Neural cell (in vitro differentiated cells): Measurements from ENCODE around the gene OR10W1. TPM values are rescaled to one million over a fixed set of nuclear protein-coding genes. Genes with fewer than 3 reads are reported as not detected.
A peak's percentile ranks its signal among the peaks of the same experiment; 100 is the strongest.

Experiments used
- H2AFZ ChIP-seq: fragments of 200-600, 300-800 bp; sonication (generic), shearing (Covaris generic); 2 replicates; pipeline ENCODE4 v1.6.0; 2014; ENCODE audit warnings: low read depth, mild to moderate bottlenecking, antibody characterized with exemption, low read length, moderate library complexity
- H3F3A ChIP-seq: fragments of 200-600 bp; shearing (Covaris generic); 2 replicates; pipeline ENCODE4 v1.6.1; 2016; ENCODE audit warnings: mild to moderate bottlenecking, moderate library complexity, mixed read lengths, antibody characterized with exemption, low read length; ENCODE audit not compliant: insufficient read depth, poor library complexity, severe bottlenecking
- H3K27ac ChIP-seq: fragments of 200-600, 300-800 bp; sonication (generic), shearing (Covaris generic); 2 replicates; pipeline ENCODE4 v1.5.1; 2014; ENCODE audit warnings: mild to moderate bottlenecking, low read length, moderate library complexity
- H3K27me3 ChIP-seq: fragments of 300-800, 200-600 bp; sonication (generic), shearing (Covaris generic); 2 replicates; pipeline ENCODE4 v1.6.0; 2014; ENCODE audit warnings: mild to moderate bottlenecking, low read depth, low read length, moderate library complexity; ENCODE audit not compliant: insufficient read depth
- H3K36me3 ChIP-seq: fragments of 300-800, 200-600 bp; sonication (generic), shearing (Covaris generic); 2 replicates; pipeline ENCODE4 v1.5.1; 2014; ENCODE audit warnings: mild to moderate bottlenecking, antibody characterized with exemption, low read length, moderate library complexity; ENCODE audit not compliant: insufficient read depth
- H3K4me2 ChIP-seq: fragments of 300-800, 200-600 bp; sonication (generic), shearing (Covaris generic); 2 replicates; pipeline ENCODE4 v1.6.0; 2014; ENCODE audit warnings: mild to moderate bottlenecking, low read length
- H3K4me3 ChIP-seq: fragments of 300-800, 200-600 bp; sonication (generic), shearing (Covaris generic); 2 replicates; pipeline ENCODE4 v1.5.1; 2014; ENCODE audit warnings: mild to moderate bottlenecking, low read length, moderate library complexity
- H3K79me2 ChIP-seq: fragments of 200-600 bp; shearing (Covaris generic); replicated peaks from 2 replicates; pipeline ENCODE4 v1.6.0; 2014; ENCODE audit warnings: mild to moderate bottlenecking, low read length, moderate library complexity; ENCODE audit not compliant: insufficient read depth
- H3K9ac ChIP-seq: fragments of 300-800, 200-600 bp; sonication (generic), shearing (Covaris generic); 2 replicates; pipeline ENCODE4 v1.6.1; 2016; ENCODE audit warnings: mild to moderate bottlenecking, low read length, mixed read lengths
- H3K9me2 ChIP-seq: fragments of 200-600 bp; shearing (Covaris generic); 2 replicates; pipeline ENCODE4 v1.6.1; 2016; ENCODE audit warnings: mild to moderate bottlenecking, low read length, mixed read lengths; ENCODE audit not compliant: insufficient read depth
- H3K9me3 ChIP-seq: fragments of 200-600, 300-800 bp; sonication (generic), shearing (Covaris generic); 2 replicates; pipeline ENCODE4 v1.6.1; 2016; ENCODE audit warnings: mild to moderate bottlenecking, mixed run types, low read length, moderate library complexity, mixed read lengths
- H4K20me1 ChIP-seq: fragments of 200-600 bp; shearing (Covaris generic); 2 replicates; pipeline ENCODE4 v1.6.1; 2016; ENCODE audit warnings: mild to moderate bottlenecking, mixed run types; ENCODE audit not compliant: insufficient read depth
- CTCF ChIP-seq: fragments of 450-650 bp; IDR thresholded peaks from 2 replicates; pipeline ENCODE4 v1.5.1; 2014; ENCODE audit warnings: antibody characterized with exemption, mild to moderate bottlenecking, moderate library complexity; ENCODE audit not compliant: poor library complexity, severe bottlenecking
- EP300 ChIP-seq: fragments of 450-650 bp; conservative IDR thresholded peaks from 2 replicates; pipeline ENCODE4 v1.6.1; 2014; ENCODE audit warnings: antibody characterized with exemption, mild to moderate bottlenecking, moderate library complexity; ENCODE audit not compliant: poor library complexity, severe bottlenecking
- EZH2 ChIP-seq: fragments of 200-600, 300-800 bp; shearing (Covaris generic), sonication (generic); IDR thresholded peaks from 2 replicates; pipeline ENCODE4 v1.6.1; 2014; ENCODE audit warnings: antibody characterized with exemption, low read length, borderline replicate concordance, mild to moderate bottlenecking; ENCODE audit not compliant: insufficient read depth, poor library complexity, severe bottlenecking
- MXI1 ChIP-seq: fragments of 450-650 bp; conservative IDR thresholded peaks from 2 replicates; pipeline ENCODE4 v1.6.1; 2014; ENCODE audit warnings: antibody characterized with exemption, mild to moderate bottlenecking; ENCODE audit not compliant: poor library complexity, severe bottlenecking
- POLR2AphosphoS5 ChIP-seq: IDR thresholded peaks from 2 replicates; pipeline ENCODE4 v1.6.1; 2012
- SMC3 ChIP-seq: fragments of 450-650 bp; conservative IDR thresholded peaks from 2 replicates; pipeline ENCODE4 v1.6.1; 2014; ENCODE audit warnings: antibody characterized with exemption, mild to moderate bottlenecking, moderate library complexity; ENCODE audit not compliant: poor library complexity
- TAF1 ChIP-seq: IDR thresholded peaks from 2 replicates; pipeline ENCODE4 v1.6.1; 2012; ENCODE audit warnings: low read depth
- polyA plus RNA-seq: library from polyadenylated mRNA; depleted of rRNA; stranded (reverse); fragments of >200 nt; gene quantifications from 2 replicates; pipeline ENCODE4 v1.2.3, GENCODE V29; 2014
- TF ChIP-seq, protein P1 (sequence below): IDR thresholded peaks from 2 replicates; pipeline ENCODE4 v1.6.1; 2012; ENCODE audit warnings: borderline replicate concordance

The OR10W1 gene
- polyA plus RNA-seq, 1 donor from 2014 or later: not detected

DNA sequence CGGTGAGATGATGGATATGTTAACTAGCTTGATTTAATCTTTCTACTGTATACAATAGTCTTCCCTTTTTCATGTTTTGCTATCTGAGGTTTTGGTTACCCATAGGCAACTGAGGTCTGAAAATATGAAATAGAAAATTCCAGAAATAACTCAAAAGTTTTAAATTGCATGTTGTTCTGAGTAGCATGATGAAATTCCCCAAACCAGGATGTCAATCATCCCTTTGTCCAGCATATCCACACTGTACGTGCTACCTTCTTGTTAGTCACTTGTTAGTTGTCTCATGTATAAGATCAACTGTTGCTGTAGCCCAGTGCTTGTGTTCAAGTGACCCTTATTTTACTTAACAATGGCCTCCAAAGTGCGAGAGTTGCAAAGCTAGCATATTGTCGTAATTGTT lies 21.2 kb upstream of the OR10W1 start:
- H3K27me3 ChIP-seq: no peaks in the 10 kb centered on the region
- H3K4me2 ChIP-seq: no peak overlapping the region
- no peak for TF ChIP-seq POLR2AphosphoS5
- TF ChIP-seq CTCF: no peak
- no peak for TF ChIP-seq SMC3
- TF ChIP-seq TAF1: no peak
- TF ChIP-seq MXI1: no peak
- TF ChIP-seq EP300: no peak
- H3K9ac ChIP-seq: no peak overlapping the region
- no peak overlapping the region for H2AFZ ChIP-seq
- no peaks in the 10 kb centered on the region for H3K9me2 ChIP-seq
- no peaks in the 10 kb centered on the region for H4K20me1 ChIP-seq
- H3K9me3 ChIP-seq: no peaks in the 10 kb centered on the region
- no peaks in the 10 kb centered on the region for H3K79me2 ChIP-seq
- no peak overlapping the region for H3K4me3 ChIP-seq
- H3K36me3 ChIP-seq: no peaks in the 10 kb centered on the region
- no peak overlapping the region for H3K27ac ChIP-seq
- H3F3A ChIP-seq: no peaks in the 10 kb centered on the region

DNA sequence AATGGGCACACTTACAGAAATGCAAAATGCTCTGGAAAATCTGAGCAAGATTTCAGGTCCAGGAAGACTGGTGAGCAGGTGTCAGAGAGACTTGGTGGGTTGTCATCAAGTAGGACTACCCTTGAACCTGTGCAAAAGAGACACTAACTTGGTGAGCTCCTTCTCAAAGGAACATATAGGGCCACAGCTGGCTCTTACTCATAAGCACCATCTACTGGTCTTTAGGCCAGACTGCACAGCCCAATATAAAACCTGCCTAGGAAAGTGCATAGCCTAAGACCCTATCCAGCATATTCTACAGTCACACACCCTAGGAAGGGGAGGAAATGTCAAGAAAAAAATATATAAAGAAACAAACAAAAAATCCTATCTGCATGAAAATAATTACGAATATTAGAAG lies 18.2 kb upstream of the OR10W1 start:
- no peaks in the 10 kb centered on the region for H3K9me3 ChIP-seq
- no peak for TF ChIP-seq EZH2
- peak; percentile 41 for TF ChIP-seq CTCF
- no peak overlapping the region for H3K4me2 ChIP-seq
- no peaks in the 10 kb centered on the region for H3F3A ChIP-seq
- H3K9ac ChIP-seq: no peak overlapping the region
- no peak overlapping the region for H3K27ac ChIP-seq
- H3K36me3 ChIP-seq: no peaks in the 10 kb centered on the region
- no peaks in the 10 kb centered on the region for H3K79me2 ChIP-seq
- no peak overlapping the region for H2AFZ ChIP-seq
- no peaks in the 10 kb centered on the region for H4K20me1 ChIP-seq
- no peak overlapping the region for H3K4me3 ChIP-seq
- no peaks in the 10 kb centered on the region for H3K27me3 ChIP-seq
- H3K9me2 ChIP-seq: no peaks in the 10 kb centered on the region

DNA sequence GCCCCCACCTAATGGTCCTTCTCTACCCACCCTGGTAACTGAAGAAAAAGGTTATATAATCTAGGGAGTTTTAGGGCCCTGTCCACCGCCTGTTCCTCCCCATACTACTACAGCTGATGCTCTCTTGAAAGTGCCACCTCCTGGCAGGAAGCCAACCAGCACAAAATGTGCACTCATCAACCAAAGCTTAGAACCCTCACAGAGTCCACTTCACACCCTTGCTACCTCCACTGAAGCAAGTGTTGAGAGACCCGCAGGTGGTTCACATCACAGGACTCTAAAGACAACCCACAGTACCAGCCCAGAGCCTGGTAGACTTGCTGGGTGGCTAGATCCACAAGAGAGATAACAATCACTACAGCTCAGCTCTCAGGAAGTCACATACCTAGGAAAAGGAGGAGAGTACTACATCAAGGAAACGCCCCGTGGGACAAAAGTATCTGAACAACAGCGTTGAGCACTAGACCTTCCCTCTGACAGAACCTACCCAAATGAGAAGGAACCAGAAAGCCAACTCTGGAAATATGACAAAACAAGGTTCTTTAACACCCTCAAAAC lies 17.5 kb upstream of the OR10W1 start:
- H3F3A ChIP-seq: no peaks in the 10 kb centered on the region
- H2AFZ ChIP-seq: no peak overlapping the region
- no peak overlapping the region for H3K9ac ChIP-seq
- no peaks in the 10 kb centered on the region for H3K36me3 ChIP-seq
- no peak overlapping the region for H3K4me3 ChIP-seq
- no peaks in the 10 kb centered on the region for H4K20me1 ChIP-seq
- no peaks in the 10 kb centered on the region for H3K9me3 ChIP-seq
- no peaks in the 10 kb centered on the region for H3K79me2 ChIP-seq
- H3K4me2 ChIP-seq: no peak overlapping the region
- no peaks in the 10 kb centered on the region for H3K27me3 ChIP-seq
- no peaks in the 10 kb centered on the region for H3K9me2 ChIP-seq
- no peak for TF ChIP-seq POLR2AphosphoS5
- no peak for TF ChIP-seq CTCF
- TF ChIP-seq EZH2: no peak
- TF ChIP-seq, protein P1, sequence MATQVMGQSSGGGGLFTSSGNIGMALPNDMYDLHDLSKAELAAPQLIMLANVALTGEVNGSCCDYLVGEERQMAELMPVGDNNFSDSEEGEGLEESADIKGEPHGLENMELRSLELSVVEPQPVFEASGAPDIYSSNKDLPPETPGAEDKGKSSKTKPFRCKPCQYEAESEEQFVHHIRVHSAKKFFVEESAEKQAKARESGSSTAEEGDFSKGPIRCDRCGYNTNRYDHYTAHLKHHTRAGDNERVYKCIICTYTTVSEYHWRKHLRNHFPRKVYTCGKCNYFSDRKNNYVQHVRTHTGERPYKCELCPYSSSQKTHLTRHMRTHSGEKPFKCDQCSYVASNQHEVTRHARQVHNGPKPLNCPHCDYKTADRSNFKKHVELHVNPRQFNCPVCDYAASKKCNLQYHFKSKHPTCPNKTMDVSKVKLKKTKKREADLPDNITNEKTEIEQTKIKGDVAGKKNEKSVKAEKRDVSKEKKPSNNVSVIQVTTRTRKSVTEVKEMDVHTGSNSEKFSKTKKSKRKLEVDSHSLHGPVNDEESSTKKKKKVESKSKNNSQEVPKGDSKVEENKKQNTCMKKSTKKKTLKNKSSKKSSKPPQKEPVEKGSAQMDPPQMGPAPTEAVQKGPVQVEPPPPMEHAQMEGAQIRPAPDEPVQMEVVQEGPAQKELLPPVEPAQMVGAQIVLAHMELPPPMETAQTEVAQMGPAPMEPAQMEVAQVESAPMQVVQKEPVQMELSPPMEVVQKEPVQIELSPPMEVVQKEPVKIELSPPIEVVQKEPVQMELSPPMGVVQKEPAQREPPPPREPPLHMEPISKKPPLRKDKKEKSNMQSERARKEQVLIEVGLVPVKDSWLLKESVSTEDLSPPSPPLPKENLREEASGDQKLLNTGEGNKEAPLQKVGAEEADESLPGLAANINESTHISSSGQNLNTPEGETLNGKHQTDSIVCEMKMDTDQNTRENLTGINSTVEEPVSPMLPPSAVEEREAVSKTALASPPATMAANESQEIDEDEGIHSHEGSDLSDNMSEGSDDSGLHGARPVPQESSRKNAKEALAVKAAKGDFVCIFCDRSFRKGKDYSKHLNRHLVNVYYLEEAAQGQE: no peak
- no peak for TF ChIP-seq SMC3
- H3K27ac ChIP-seq: no peak overlapping the region
